ENCODE results near the gene TC2N.

Gene TC2N

GRCh38 chr14:91882369-91882768 lies 15.0 kb upstream of the TC2N start:
- no peak for TF ChIP-seq CTCF (IDR thresholded peaks at IDR 0.05)

- no peak for TF ChIP-seq CTCF (IDR thresholded peaks at IDR 0.05)
Measured at GRCh38 chr14:91879196-91879595, 11.9 kb upstream of the TC2N start.

- no peak for TF ChIP-seq CTCF (IDR thresholded peaks at IDR 0.05)
Measured at GRCh38 chr14:91878274-91878673, 10.9 kb upstream of the TC2N start.

GRCh38 chr14:91877376-91877915 lies 10.1 kb upstream of the TC2N start:
- no peak for TF ChIP-seq CTCF (IDR thresholded peaks at IDR 0.05)

- TF ChIP-seq CTCF (IDR thresholded peaks at IDR 0.05) = no peak
Measured at GRCh38 chr14:91876492-91876891, 9.2 kb upstream of the TC2N start.

- no peak for TF ChIP-seq CTCF (IDR thresholded peaks at IDR 0.05)
Measured at GRCh38 chr14:91875525-91876286, 8.4 kb upstream of the TC2N start.

GRCh38 chr14:91873471-91874415 lies 6.4 kb upstream of the TC2N start:
- no peak for TF ChIP-seq CTCF (IDR thresholded peaks at IDR 0.05)

Data from LNCAP (cell line).